GM23338 (cell line): Measurements from ENCODE around the gene ME3. TPM values are rescaled to one million over a fixed set of nuclear protein-coding genes. Genes with fewer than 3 reads are reported as not detected.

ENCODE experiments used
- ATAC-seq: fragments of 200-7000 bp; cut with Tn5 transposase; 3 replicates; pipeline ENCODE4 v1.9.1; 2020
- DNase-seq: peaks from one replicate; pipeline ENCODE4 v3.0.0-alpha.2; 2015; ENCODE audit warnings: low spot score
- H2AFZ ChIP-seq: fragments of 200-600 bp; sonication (generic); 2 replicates; pipeline ENCODE4 v1.8.0; 2016; ENCODE audit warnings: antibody characterized with exemption, mild to moderate bottlenecking, moderate library complexity
- H3F3A ChIP-seq: fragments of 200-600 bp; sonication (generic); replicated peaks from 2 replicates; pipeline ENCODE4 v1.8.0; 2017; ENCODE audit warnings: antibody characterized with exemption, mixed run types, low read depth
- H3K27ac ChIP-seq: fragments of 200-600 bp; sonication (generic); 2 replicates; pipeline ENCODE4 v1.6.1; 2016; ENCODE audit warnings: low read depth
- H3K27me3 ChIP-seq: fragments of 200-600 bp; sonication (generic); 2 replicates; pipeline ENCODE4 v1.8.0; 2016; ENCODE audit warnings: mild to moderate bottlenecking, mixed run types, moderate library complexity; ENCODE audit not compliant: insufficient read depth
- H3K36me3 ChIP-seq: fragments of 200-600 bp; sonication (generic); 2 replicates; pipeline ENCODE4 v1.8.0; 2016; ENCODE audit warnings: mild to moderate bottlenecking; ENCODE audit not compliant: insufficient read depth
- H3K4me1 ChIP-seq: fragments of 200-600 bp; sonication (generic); 2 replicates; pipeline ENCODE4 v1.8.0; 2016; ENCODE audit warnings: mild to moderate bottlenecking, moderate library complexity; ENCODE audit not compliant: insufficient read depth
- H3K4me2 ChIP-seq: fragments of 200-600 bp; sonication (generic); 2 replicates; pipeline ENCODE4 v1.7.1; 2017; ENCODE audit warnings: mixed run types
- H3K4me3 ChIP-seq: fragments of 200-600 bp; sonication (generic); 2 replicates; pipeline ENCODE4 v1.6.1; 2016; ENCODE audit warnings: mixed run types
- H3K79me2 ChIP-seq: fragments of 200-600 bp; sonication (generic); replicated peaks from 2 replicates; pipeline ENCODE4 v1.8.0; 2017; ENCODE audit warnings: mild to moderate bottlenecking; ENCODE audit not compliant: insufficient read depth
- H3K9me2 ChIP-seq: fragments of 200-600 bp; sonication (generic); 2 replicates; pipeline ENCODE4 v1.8.0; 2017; ENCODE audit not compliant: insufficient read depth
- H4K20me1 ChIP-seq: fragments of 200-600 bp; sonication (generic); replicated peaks from 2 replicates; pipeline ENCODE4 v1.8.0; 2017; ENCODE audit warnings: mild to moderate bottlenecking; ENCODE audit not compliant: insufficient read depth
- H3K27ac Mint-ChIP-seq: 2 replicates; pipeline ENCODE4 v1.8.0; 2020; ENCODE audit warnings: inconsistent platforms, mild to moderate bottlenecking, moderate library complexity, mixed read lengths
- H3K27me3 Mint-ChIP-seq: 3 replicates; pipeline ENCODE4 v1.8.0; 2022; ENCODE audit warnings: low read depth, mild to moderate bottlenecking, moderate library complexity, mixed read lengths, inconsistent platforms; ENCODE audit not compliant: insufficient read depth, poor library complexity
- H3K36me3 Mint-ChIP-seq: 3 replicates; pipeline ENCODE4 v1.8.0; 2021; ENCODE audit warnings: low read depth, mild to moderate bottlenecking, inconsistent platforms, moderate library complexity, mixed read lengths
- H3K4me1 Mint-ChIP-seq: 3 replicates; pipeline ENCODE4 v1.8.0; 2020; ENCODE audit warnings: mild to moderate bottlenecking, inconsistent platforms, mixed read lengths
- H3K4me3 Mint-ChIP-seq: 3 replicates; pipeline ENCODE4 v1.8.0; 2021; ENCODE audit warnings: moderate library complexity, mild to moderate bottlenecking, inconsistent platforms, mixed read lengths
- H3K9me3 Mint-ChIP-seq: 3 replicates; pipeline ENCODE4 v1.8.0; 2020; ENCODE audit warnings: moderate library complexity, mild to moderate bottlenecking, inconsistent platforms, mixed read lengths
- CREB1 ChIP-seq: fragments of 250-450 bp; sonication (Bioruptor Pico); IDR thresholded peaks from 2 replicates; pipeline ENCODE4 v1.5.0; 2020; ENCODE audit warnings: low read depth, mild to moderate bottlenecking, moderate library complexity
- EZH2 ChIP-seq: fragments of 200-600 bp; sonication (generic); IDR thresholded peaks from one replicate; pipeline ENCODE4 v1.8.0; 2017; ENCODE audit warnings: antibody characterized with exemption, mild to moderate bottlenecking, low read depth; ENCODE audit not compliant: unreplicated experiment
- EZH2phosphoT487 ChIP-seq: fragments of 200-600 bp; sonication (generic); IDR thresholded peaks from one replicate; pipeline ENCODE4 v1.8.1; 2018; ENCODE audit warnings: antibody characterized with exemption; ENCODE audit not compliant: unreplicated experiment
- JUNB ChIP-seq: IDR thresholded peaks from one replicate; pipeline ENCODE4 v1.6.1; 2016; ENCODE audit warnings: antibody characterized with exemption; ENCODE audit not compliant: unreplicated experiment
- NANOG ChIP-seq: IDR thresholded peaks from 2 replicates; pipeline ENCODE4 v1.6.1; 2016; ENCODE audit warnings: antibody characterized with exemption, borderline replicate concordance
- POLR2AphosphoS5 ChIP-seq: IDR thresholded peaks from 2 replicates; pipeline ENCODE4 v1.6.1; 2016; ENCODE audit warnings: antibody characterized with exemption, low read depth
- STAT1 ChIP-seq: IDR thresholded peaks from one replicate; pipeline ENCODE4 v1.6.1; 2016; ENCODE audit warnings: antibody characterized with exemption; ENCODE audit not compliant: unreplicated experiment
- ZNF114 ChIP-seq: fragments of 250-450 bp; sonication (Bioruptor Pico); IDR thresholded peaks from 2 replicates; pipeline ENCODE4 v1.5.0; 2020; ENCODE audit warnings: mild to moderate bottlenecking, moderate library complexity
- ZNF331 ChIP-seq: fragments of 250-450 bp; sonication (Bioruptor Pico); IDR thresholded peaks from 2 replicates; pipeline ENCODE4 v1.5.0; 2020; ENCODE audit warnings: low read depth, mild to moderate bottlenecking, moderate library complexity
- polyA plus RNA-seq: library from polyadenylated mRNA; unstranded; fragments of >200 nt; fragmentation: Nextera tagmentation; extraction: Ambion mirVana; gene quantifications from 2 replicates; pipeline ENCODE4 v1.2.1, GENCODE V29; 2016
- total RNA-seq: library from RNA; depleted of rRNA; stranded (reverse); fragments of >200 nt; shearing (Covaris generic); gene quantifications from 2 replicates; pipeline ENCODE4 v1.2.3, GENCODE V29; 2014
- TF ChIP-seq, protein P1 (sequence below), 2 experiments: fragments of 200-600 bp in 1 of 2; sonication (generic) in 1 of 2; conservative IDR thresholded peaks; 2 replicates each; pipeline versions ENCODE4 v1.5.1 to v1.6.1; 2016 to 2017; ENCODE audit warnings: antibody characterized with exemption in 2 of 2, low read depth in 2 of 2, mild to moderate bottlenecking in 2 of 2, moderate library complexity in 1 of 2
- TF ChIP-seq, protein P2 (sequence below): fragments of 250-450 bp; sonication (Bioruptor Pico); IDR thresholded peaks from 2 replicates; pipeline ENCODE4 v1.5.0; 2020; ENCODE audit warnings: mild to moderate bottlenecking, moderate library complexity
- TF ChIP-seq, protein P3 (sequence below): IDR thresholded peaks from one replicate; pipeline ENCODE4 v1.6.1; 2018; ENCODE audit warnings: antibody characterized with exemption; ENCODE audit not compliant: unreplicated experiment
- TF ChIP-seq, protein P4 (sequence below): IDR thresholded peaks from 2 replicates; pipeline ENCODE4 v1.6.1; 2016; ENCODE audit warnings: antibody characterized with exemption

Gene ME3
- total and polyA plus RNA-seq, 2 experiments from 2014 or later = 1.3 to 4.0 TPM

DNA sequence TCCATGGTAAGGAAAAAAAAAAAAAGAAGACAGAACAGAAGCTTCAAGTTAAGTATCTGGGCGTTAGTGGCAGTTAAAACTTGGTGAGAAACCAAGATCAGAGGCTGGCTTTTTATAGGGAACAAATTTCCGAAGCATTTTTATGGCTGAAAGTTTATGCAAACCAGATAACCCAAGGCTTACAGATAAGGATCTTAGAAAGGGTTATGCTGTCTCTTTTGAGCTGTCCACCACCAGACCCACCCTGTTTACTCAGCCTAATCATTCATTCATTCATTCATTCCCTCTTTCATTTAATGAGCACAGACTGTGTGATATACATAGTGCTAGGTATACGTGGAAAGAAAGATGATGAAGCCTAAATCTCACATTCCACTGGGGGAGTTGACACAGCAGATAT is 89.5 kb downstream of the ME3 start:
- no peak overlapping the region for H3K4me3 ChIP-seq
- H3K4me1 ChIP-seq = no peaks in the 10 kb centered on the region
- no peak for DNase-seq
- H3K9me3 Mint-ChIP-seq = no peaks in the 10 kb centered on the region
- H2AFZ ChIP-seq = no peak overlapping the region
- no peaks in the 10 kb centered on the region for H3F3A ChIP-seq
- no peak overlapping the region for H3K4me2 ChIP-seq
- TF ChIP-seq JUNB (no peak), STAT1 (no peak), POLR2AphosphoS5 (no peak), EZH2 (no peak), EZH2phosphoT487 (no peak), CREB1 (CRISPR knock-in tag) (no peak), NANOG (no peak), ZNF331 (no peak), ZNF114 (CRISPR knock-in tag) (no peak)
- TF ChIP-seq, protein P1, sequence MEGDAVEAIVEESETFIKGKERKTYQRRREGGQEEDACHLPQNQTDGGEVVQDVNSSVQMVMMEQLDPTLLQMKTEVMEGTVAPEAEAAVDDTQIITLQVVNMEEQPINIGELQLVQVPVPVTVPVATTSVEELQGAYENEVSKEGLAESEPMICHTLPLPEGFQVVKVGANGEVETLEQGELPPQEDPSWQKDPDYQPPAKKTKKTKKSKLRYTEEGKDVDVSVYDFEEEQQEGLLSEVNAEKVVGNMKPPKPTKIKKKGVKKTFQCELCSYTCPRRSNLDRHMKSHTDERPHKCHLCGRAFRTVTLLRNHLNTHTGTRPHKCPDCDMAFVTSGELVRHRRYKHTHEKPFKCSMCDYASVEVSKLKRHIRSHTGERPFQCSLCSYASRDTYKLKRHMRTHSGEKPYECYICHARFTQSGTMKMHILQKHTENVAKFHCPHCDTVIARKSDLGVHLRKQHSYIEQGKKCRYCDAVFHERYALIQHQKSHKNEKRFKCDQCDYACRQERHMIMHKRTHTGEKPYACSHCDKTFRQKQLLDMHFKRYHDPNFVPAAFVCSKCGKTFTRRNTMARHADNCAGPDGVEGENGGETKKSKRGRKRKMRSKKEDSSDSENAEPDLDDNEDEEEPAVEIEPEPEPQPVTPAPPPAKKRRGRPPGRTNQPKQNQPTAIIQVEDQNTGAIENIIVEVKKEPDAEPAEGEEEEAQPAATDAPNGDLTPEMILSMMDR (conservative IDR thresholded peaks at IDR 0.05; ENCODE audit: low read depth in 2 of 2) = no peak
- TF ChIP-seq, protein P2, sequence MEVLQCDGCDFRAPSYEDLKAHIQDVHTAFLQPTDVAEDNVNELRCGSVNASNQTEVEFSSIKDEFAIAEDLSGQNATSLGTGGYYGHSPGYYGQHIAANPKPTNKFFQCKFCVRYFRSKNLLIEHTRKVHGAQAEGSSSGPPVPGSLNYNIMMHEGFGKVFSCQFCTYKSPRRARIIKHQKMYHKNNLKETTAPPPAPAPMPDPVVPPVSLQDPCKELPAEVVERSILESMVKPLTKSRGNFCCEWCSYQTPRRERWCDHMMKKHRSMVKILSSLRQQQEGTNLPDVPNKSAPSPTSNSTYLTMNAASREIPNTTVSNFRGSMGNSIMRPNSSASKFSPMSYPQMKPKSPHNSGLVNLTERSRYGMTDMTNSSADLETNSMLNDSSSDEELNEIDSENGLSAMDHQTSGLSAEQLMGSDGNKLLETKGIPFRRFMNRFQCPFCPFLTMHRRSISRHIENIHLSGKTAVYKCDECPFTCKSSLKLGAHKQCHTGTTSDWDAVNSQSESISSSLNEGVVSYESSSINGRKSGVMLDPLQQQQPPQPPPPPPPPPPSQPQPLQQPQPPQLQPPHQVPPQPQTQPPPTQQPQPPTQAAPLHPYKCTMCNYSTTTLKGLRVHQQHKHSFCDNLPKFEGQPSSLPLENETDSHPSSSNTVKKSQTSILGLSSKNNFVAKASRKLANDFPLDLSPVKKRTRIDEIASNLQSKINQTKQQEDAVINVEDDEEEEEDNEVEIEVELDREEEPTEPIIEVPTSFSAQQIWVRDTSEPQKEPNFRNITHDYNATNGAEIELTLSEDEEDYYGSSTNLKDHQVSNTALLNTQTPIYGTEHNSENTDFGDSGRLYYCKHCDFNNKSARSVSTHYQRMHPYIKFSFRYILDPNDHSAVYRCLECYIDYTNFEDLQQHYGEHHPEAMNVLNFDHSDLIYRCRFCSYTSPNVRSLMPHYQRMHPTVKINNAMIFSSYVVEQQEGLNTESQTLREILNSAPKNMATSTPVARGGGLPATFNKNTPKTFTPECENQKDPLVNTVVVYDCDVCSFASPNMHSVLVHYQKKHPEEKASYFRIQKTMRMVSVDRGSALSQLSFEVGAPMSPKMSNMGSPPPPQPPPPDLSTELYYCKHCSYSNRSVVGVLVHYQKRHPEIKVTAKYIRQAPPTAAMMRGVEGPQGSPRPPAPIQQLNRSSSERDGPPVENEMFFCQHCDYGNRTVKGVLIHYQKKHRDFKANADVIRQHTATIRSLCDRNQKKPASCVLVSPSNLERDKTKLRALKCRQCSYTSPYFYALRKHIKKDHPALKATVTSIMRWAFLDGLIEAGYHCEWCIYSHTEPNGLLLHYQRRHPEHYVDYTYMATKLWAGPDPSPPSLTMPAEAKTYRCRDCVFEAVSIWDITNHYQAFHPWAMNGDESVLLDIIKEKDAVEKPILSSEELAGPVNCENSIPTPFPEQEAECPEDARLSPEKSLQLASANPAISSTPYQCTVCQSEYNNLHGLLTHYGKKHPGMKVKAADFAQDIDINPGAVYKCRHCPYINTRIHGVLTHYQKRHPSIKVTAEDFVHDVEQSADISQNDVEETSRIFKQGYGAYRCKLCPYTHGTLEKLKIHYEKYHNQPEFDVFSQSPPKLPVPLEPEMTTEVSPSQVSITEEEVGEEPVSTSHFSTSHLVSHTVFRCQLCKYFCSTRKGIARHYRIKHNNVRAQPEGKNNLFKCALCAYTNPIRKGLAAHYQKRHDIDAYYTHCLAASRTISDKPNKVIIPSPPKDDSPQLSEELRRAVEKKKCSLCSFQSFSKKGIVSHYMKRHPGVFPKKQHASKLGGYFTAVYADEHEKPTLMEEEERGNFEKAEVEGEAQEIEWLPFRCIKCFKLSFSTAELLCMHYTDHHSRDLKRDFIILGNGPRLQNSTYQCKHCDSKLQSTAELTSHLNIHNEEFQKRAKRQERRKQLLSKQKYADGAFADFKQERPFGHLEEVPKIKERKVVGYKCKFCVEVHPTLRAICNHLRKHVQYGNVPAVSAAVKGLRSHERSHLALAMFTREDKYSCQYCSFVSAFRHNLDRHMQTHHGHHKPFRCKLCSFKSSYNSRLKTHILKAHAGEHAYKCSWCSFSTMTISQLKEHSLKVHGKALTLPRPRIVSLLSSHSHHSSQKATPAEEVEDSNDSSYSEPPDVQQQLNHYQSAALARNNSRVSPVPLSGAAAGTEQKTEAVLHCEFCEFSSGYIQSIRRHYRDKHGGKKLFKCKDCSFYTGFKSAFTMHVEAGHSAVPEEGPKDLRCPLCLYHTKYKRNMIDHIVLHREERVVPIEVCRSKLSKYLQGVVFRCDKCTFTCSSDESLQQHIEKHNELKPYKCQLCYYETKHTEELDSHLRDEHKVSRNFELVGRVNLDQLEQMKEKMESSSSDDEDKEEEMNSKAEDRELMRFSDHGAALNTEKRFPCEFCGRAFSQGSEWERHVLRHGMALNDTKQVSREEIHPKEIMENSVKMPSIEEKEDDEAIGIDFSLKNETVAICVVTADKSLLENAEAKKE (CRISPR knock-in tag) = no peak
- TF ChIP-seq, protein P3, sequence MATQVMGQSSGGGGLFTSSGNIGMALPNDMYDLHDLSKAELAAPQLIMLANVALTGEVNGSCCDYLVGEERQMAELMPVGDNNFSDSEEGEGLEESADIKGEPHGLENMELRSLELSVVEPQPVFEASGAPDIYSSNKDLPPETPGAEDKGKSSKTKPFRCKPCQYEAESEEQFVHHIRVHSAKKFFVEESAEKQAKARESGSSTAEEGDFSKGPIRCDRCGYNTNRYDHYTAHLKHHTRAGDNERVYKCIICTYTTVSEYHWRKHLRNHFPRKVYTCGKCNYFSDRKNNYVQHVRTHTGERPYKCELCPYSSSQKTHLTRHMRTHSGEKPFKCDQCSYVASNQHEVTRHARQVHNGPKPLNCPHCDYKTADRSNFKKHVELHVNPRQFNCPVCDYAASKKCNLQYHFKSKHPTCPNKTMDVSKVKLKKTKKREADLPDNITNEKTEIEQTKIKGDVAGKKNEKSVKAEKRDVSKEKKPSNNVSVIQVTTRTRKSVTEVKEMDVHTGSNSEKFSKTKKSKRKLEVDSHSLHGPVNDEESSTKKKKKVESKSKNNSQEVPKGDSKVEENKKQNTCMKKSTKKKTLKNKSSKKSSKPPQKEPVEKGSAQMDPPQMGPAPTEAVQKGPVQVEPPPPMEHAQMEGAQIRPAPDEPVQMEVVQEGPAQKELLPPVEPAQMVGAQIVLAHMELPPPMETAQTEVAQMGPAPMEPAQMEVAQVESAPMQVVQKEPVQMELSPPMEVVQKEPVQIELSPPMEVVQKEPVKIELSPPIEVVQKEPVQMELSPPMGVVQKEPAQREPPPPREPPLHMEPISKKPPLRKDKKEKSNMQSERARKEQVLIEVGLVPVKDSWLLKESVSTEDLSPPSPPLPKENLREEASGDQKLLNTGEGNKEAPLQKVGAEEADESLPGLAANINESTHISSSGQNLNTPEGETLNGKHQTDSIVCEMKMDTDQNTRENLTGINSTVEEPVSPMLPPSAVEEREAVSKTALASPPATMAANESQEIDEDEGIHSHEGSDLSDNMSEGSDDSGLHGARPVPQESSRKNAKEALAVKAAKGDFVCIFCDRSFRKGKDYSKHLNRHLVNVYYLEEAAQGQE = no peak
- TF ChIP-seq, protein P4, sequence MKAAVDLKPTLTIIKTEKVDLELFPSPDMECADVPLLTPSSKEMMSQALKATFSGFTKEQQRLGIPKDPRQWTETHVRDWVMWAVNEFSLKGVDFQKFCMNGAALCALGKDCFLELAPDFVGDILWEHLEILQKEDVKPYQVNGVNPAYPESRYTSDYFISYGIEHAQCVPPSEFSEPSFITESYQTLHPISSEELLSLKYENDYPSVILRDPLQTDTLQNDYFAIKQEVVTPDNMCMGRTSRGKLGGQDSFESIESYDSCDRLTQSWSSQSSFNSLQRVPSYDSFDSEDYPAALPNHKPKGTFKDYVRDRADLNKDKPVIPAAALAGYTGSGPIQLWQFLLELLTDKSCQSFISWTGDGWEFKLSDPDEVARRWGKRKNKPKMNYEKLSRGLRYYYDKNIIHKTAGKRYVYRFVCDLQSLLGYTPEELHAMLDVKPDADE = no peak
- H3K27ac ChIP-seq = no peak overlapping the region
- H3K36me3 Mint-ChIP-seq = no peaks in the 10 kb centered on the region
- H3K36me3 ChIP-seq = no peaks in the 10 kb centered on the region
- H3K27me3 Mint-ChIP-seq = no peaks in the 10 kb centered on the region
- H3K4me3 Mint-ChIP-seq = no peak overlapping the region
- ATAC-seq = no peak
- no peaks in the 10 kb centered on the region for H3K79me2 ChIP-seq
- H3K27ac Mint-ChIP-seq = no peak overlapping the region
- 0 out of 2 replicates have a peak, but pooled peaks cover 6% of the 10 kb centered on the region for H3K9me2 ChIP-seq
- no peaks in the 10 kb centered on the region; the same call in 2 of the 3 replicates for H3K4me1 Mint-ChIP-seq
- no peaks in the 10 kb centered on the region for H4K20me1 ChIP-seq
- no peaks in the 10 kb centered on the region for H3K27me3 ChIP-seq
